Thymus (tissue), 11 donors: ENCODE measurements around the gene B3GNT9. TPM values are rescaled to one million over a fixed set of nuclear protein-coding genes. Genes with fewer than 3 reads are reported as not detected.
"Not testable (repeated sequence)": the region's sequence is repeated elsewhere in the genome, so short reads cannot be mapped to it uniquely, and the experiment has no call there.

Experiments
- DNase-seq, 9 donors: peaks; one replicate each; pipeline ENCODE4 v3.0.0-alpha.2; 2013; ENCODE audit warnings: low spot score in 9 of 9, low read depth in 6 of 9, missing footprints in 1 of 9
- H3K27ac ChIP-seq, 2 donors: one replicate each; pipeline ENCODE4 v1.5.1; 2013; ENCODE audit warnings: control low read depth in 1 of 2, low read depth in 1 of 2, low read length in 1 of 2, mild to moderate bottlenecking in 1 of 2, moderate library complexity in 1 of 2
- H3K27me3 ChIP-seq, 2 donors: one replicate each; pipeline ENCODE4 v1.5.1; 2013; ENCODE audit warnings: low read length in 1 of 2; ENCODE audit not compliant: control insufficient read depth in 2 of 2, insufficient read depth in 1 of 2
- H3K36me3 ChIP-seq, 2 donors: one replicate each; pipeline ENCODE4 v1.5.1; 2013; ENCODE audit warnings: low read length in 1 of 2, mild to moderate bottlenecking in 1 of 2, moderate library complexity in 1 of 2; ENCODE audit not compliant: control insufficient read depth in 2 of 2, insufficient read depth in 2 of 2
- H3K4me1 ChIP-seq, 2 donors: one replicate each; pipeline ENCODE4 v1.5.1; 2013; ENCODE audit warnings: low read length in 2 of 2; ENCODE audit not compliant: control insufficient read depth in 2 of 2, insufficient read depth in 2 of 2
- H3K4me3 ChIP-seq, 2 donors: one replicate each; pipeline ENCODE4 v1.5.1; 2013; ENCODE audit warnings: low read length in 2 of 2, control low read depth in 1 of 2, mild to moderate bottlenecking in 1 of 2
- H3K9me3 ChIP-seq, 2 donors: one replicate each; pipeline ENCODE4 v1.5.1; 2013; ENCODE audit warnings: low read length in 1 of 2, mild to moderate bottlenecking in 1 of 2; ENCODE audit not compliant: control insufficient read depth in 2 of 2, insufficient read depth in 1 of 2
- WGBS: extraction: QIAGEN DNeasy Blood & Tissue Kit; methylation state at CpG from one replicate; pipeline ENCODE4 v1.1.7; 2013; 5-methylcytosine and 5-hydroxymethylcytosine counted together
- polyA plus RNA-seq: library from polyadenylated mRNA; stranded (reverse); fragments of 200-250 nt; gene quantifications from one replicate; pipeline ENCODE4 v1.2.3, GENCODE V29; 2013
- total RNA-seq: library from RNA; stranded (reverse); fragments of 120-200 nt; gene quantifications from one replicate; pipeline ENCODE4 v1.2.4, GENCODE V29; 2013
- donor health status: healthy.

B3GNT9 gene
- total and polyA plus RNA-seq, 2 donors: 1.3 to 3.2 TPM

- over 99% methylated on average over 13 of the region's 13 CpGs for WGBS
- no peak for DNase-seq
Observed at GRCh38 chr16:67141391-67141790, 9.4 kb downstream of the B3GNT9 start.

GRCh38 chr16:67137605-67138004, 13.2 kb downstream of the B3GNT9 start:
- no peak for DNase-seq
- no peaks in the 10 kb centered on the region for H3K9me3 ChIP-seq
- WGBS: 83% methylated on average over 3 of the region's 3 CpGs

More at GRCh38 chr16:67141391-67141790, 9.4 kb downstream of the B3GNT9 start:
- Histone ChIP-seq H3K9me3 (no peaks in the 10 kb centered on the region), H3K27ac (no peak overlapping the region), H3K4me3 (no peak overlapping the region), H3K4me1 (no peaks in the 10 kb centered on the region), H3K36me3 (peaks cover 61 to 79% of the 10 kb centered on the region in 2 donors), H3K27me3 (no peaks in the 10 kb centered on the region)

GRCh38 chr16:67129422-67129821, 21.4 kb downstream of the B3GNT9 start:
- H3K36me3 ChIP-seq: peaks cover 31 to 33% of the 10 kb centered on the region in 2 donors
- 98% methylated on average over 3 of the region's 3 CpGs for WGBS
- DNase-seq: no peak

More at GRCh38 chr16:67137605-67138004, 13.2 kb downstream of the B3GNT9 start:
- Histone ChIP-seq H3K4me3 (no peak overlapping the region), H3K27me3 (no peaks in the 10 kb centered on the region), H3K27ac (no peak overlapping the region), H3K4me1 (no peaks in the 10 kb centered on the region), H3K36me3 (peaks cover 58 to 70% of the 10 kb centered on the region in 2 donors)

GRCh38 chr16:67128887-67129286, 21.9 kb downstream of the B3GNT9 start:
- 98% methylated on average over 3 of the region's 3 CpGs for WGBS
- Histone ChIP-seq H3K27ac (no peak overlapping the region), H3K9me3 (no peaks in the 10 kb centered on the region), H3K4me1 (no peaks in the 10 kb centered on the region), H3K36me3 (peaks cover 27 to 31% of the 10 kb centered on the region in 2 donors), H3K4me3 (no peak overlapping the region), H3K27me3 (no peaks in the 10 kb centered on the region)
- DNase-seq: no peak

More at GRCh38 chr16:67129422-67129821, 21.4 kb downstream of the B3GNT9 start:
- no peaks in the 10 kb centered on the region for H3K27me3 ChIP-seq
- no peaks in the 10 kb centered on the region for H3K4me1 ChIP-seq
- no peak overlapping the region for H3K4me3 ChIP-seq
- H3K9me3 ChIP-seq: no peaks in the 10 kb centered on the region
- H3K27ac ChIP-seq: no peak overlapping the region

GRCh38 chr16:67128417-67128816, 22.4 kb downstream of the B3GNT9 start:
- no peaks in the 10 kb centered on the region for H3K4me1 ChIP-seq
- H3K36me3 ChIP-seq: peaks cover 25 to 33% of the 10 kb centered on the region in 2 donors
- no peak overlapping the region for H3K4me3 ChIP-seq
- H3K9me3 ChIP-seq: no peaks in the 10 kb centered on the region
- DNase-seq: no peak
- H3K27me3 ChIP-seq: no peaks in the 10 kb centered on the region
- no peak overlapping the region for H3K27ac ChIP-seq

GRCh38 chr16:67122799-67123198, 28.0 kb downstream of the B3GNT9 start:
- H3K4me1 ChIP-seq, H3K9me3 ChIP-seq, DNase-seq, H3K4me3 ChIP-seq, H3K27me3 ChIP-seq: not testable (repeated sequence)
- peaks cover 31 to 35% of the 10 kb centered on the region in 2 donors for H3K36me3 ChIP-seq
- WGBS: 96% methylated on average over 5 of the region's 5 CpGs
- H3K27ac ChIP-seq: peak overlapping the region in 1 of 2 donors; percentile 42

GRCh38 chr16:67120025-67120424, 30.8 kb downstream of the B3GNT9 start:
- 96% methylated on average over 5 of the region's 5 CpGs for WGBS

GRCh38 chr16:67117716-67118115, 33.1 kb downstream of the B3GNT9 start:
- Histone ChIP-seq H3K9me3 (no peaks in the 10 kb centered on the region), H3K4me1 (no peaks in the 10 kb centered on the region), H3K4me3 (no peak overlapping the region), H3K27me3 (no peaks in the 10 kb centered on the region), H3K27ac (no peak overlapping the region), H3K36me3 (peaks cover 22 to 26% of the 10 kb centered on the region in 2 donors)
- no peak for DNase-seq
- WGBS: 99% methylated on average over 9 of the region's 9 CpGs

More at GRCh38 chr16:67120025-67120424, 30.8 kb downstream of the B3GNT9 start:
- no peak overlapping the region for H3K4me3 ChIP-seq
- no peak for DNase-seq
- no peaks in the 10 kb centered on the region for H3K27me3 ChIP-seq
- H3K9me3 ChIP-seq: no peaks in the 10 kb centered on the region
- no peaks in the 10 kb centered on the region for H3K4me1 ChIP-seq
- H3K27ac ChIP-seq: no peak overlapping the region
- peaks cover 26 to 32% of the 10 kb centered on the region in 2 donors for H3K36me3 ChIP-seq

- Histone ChIP-seq H3K4me3 (no peak overlapping the region), H3K36me3 (peaks cover 12 to 16% of the 10 kb centered on the region in 2 donors), H3K4me1 (no peaks in the 10 kb centered on the region), H3K9me3 (no peaks in the 10 kb centered on the region), H3K27me3 (no peaks in the 10 kb centered on the region), H3K27ac (no peak overlapping the region)
- 96% methylated on average over 13 of the region's 13 CpGs for WGBS
- no peak for DNase-seq
Observed at GRCh38 chr16:67116388-67117311, 34.1 kb downstream of the B3GNT9 start.
